GM23338 (cell line): ENCODE data around the gene EFCAB3.

Experiments
- CREB1 ChIP-seq: fragments of 250-450 bp; sonication (Bioruptor Pico); IDR thresholded peaks from 2 replicates; pipeline ENCODE4 v1.5.0; 2020; ENCODE audit warnings: low read depth, mild to moderate bottlenecking, moderate library complexity
- CTCF ChIP-seq, 2 experiments: fragments of 200-600 bp in 1 of 2; sonication (generic) in 1 of 2; conservative IDR thresholded peaks; 2 replicates each; pipeline versions ENCODE4 v1.5.1 to v1.6.1; 2016 to 2017; ENCODE audit warnings: antibody characterized with exemption in 2 of 2, low read depth in 2 of 2, mild to moderate bottlenecking in 2 of 2, moderate library complexity in 1 of 2
- EZH2 ChIP-seq: fragments of 200-600 bp; sonication (generic); IDR thresholded peaks from one replicate; pipeline ENCODE4 v1.8.0; 2017; ENCODE audit warnings: antibody characterized with exemption, mild to moderate bottlenecking, low read depth; ENCODE audit not compliant: unreplicated experiment
- EZH2phosphoT487 ChIP-seq: fragments of 200-600 bp; sonication (generic); IDR thresholded peaks from one replicate; pipeline ENCODE4 v1.8.1; 2018; ENCODE audit warnings: antibody characterized with exemption; ENCODE audit not compliant: unreplicated experiment
- JUNB ChIP-seq: IDR thresholded peaks from one replicate; pipeline ENCODE4 v1.6.1; 2016; ENCODE audit warnings: antibody characterized with exemption; ENCODE audit not compliant: unreplicated experiment
- POLR2AphosphoS5 ChIP-seq: IDR thresholded peaks from 2 replicates; pipeline ENCODE4 v1.6.1; 2016; ENCODE audit warnings: antibody characterized with exemption, low read depth
- REST ChIP-seq: IDR thresholded peaks from one replicate; pipeline ENCODE4 v1.6.1; 2018; ENCODE audit warnings: antibody characterized with exemption; ENCODE audit not compliant: unreplicated experiment
- STAT1 ChIP-seq: IDR thresholded peaks from one replicate; pipeline ENCODE4 v1.6.1; 2016; ENCODE audit warnings: antibody characterized with exemption; ENCODE audit not compliant: unreplicated experiment
- ZNF114 ChIP-seq: fragments of 250-450 bp; sonication (Bioruptor Pico); IDR thresholded peaks from 2 replicates; pipeline ENCODE4 v1.5.0; 2020; ENCODE audit warnings: mild to moderate bottlenecking, moderate library complexity
- ZNF331 ChIP-seq: fragments of 250-450 bp; sonication (Bioruptor Pico); IDR thresholded peaks from 2 replicates; pipeline ENCODE4 v1.5.0; 2020; ENCODE audit warnings: low read depth, mild to moderate bottlenecking, moderate library complexity
- TF ChIP-seq, protein P1 (sequence below): IDR thresholded peaks from 2 replicates; pipeline ENCODE4 v1.6.1; 2016; ENCODE audit warnings: antibody characterized with exemption

DNA sequence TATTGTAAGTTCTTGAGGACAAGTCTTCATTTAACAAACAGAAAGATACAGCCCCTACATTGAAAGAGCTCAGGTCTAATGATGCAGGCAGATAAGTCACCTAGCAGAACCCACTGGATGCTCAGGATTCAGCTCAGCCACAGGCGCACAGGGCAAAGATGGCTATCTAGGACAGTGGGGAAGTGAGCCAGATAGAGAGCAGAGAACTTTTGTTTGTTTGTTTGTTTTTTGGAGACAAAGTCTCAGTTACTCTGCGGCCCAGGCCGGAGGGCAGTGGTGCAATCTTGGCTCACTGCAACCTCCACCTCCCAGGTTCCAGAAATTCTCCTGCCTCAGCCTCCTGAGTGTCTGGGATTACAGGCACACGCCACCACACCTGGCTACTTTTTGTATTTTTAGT, 63.7 kb downstream of the EFCAB3 start:
- no peak for TF ChIP-seq CTCF (conservative IDR thresholded peaks at IDR 0.05; ENCODE audit: low read depth in 2 of 2)
- no peak for TF ChIP-seq EZH2
- no peak for TF ChIP-seq STAT1
- TF ChIP-seq POLR2AphosphoS5 = no peak
- TF ChIP-seq CREB1 (CRISPR knock-in tag) = no peak
- no peak for TF ChIP-seq REST
- TF ChIP-seq JUNB = no peak
- no peak for TF ChIP-seq ZNF114
- TF ChIP-seq EZH2phosphoT487 = no peak
- TF ChIP-seq ZNF331 (CRISPR knock-in tag) = no peak
- TF ChIP-seq, protein P1, sequence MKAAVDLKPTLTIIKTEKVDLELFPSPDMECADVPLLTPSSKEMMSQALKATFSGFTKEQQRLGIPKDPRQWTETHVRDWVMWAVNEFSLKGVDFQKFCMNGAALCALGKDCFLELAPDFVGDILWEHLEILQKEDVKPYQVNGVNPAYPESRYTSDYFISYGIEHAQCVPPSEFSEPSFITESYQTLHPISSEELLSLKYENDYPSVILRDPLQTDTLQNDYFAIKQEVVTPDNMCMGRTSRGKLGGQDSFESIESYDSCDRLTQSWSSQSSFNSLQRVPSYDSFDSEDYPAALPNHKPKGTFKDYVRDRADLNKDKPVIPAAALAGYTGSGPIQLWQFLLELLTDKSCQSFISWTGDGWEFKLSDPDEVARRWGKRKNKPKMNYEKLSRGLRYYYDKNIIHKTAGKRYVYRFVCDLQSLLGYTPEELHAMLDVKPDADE = no peak
